ENCODE measurements around the gene SLC2A13.

The SLC2A13 gene

GRCh38 chr12:40107803-40108620, 2.1 kb upstream of the SLC2A13 start:
- H3K4me3 ChIP-seq (ENCODE audit: low read length, poor library complexity, severe bottlenecking): peak overlapping the region; percentile 87
- no peaks in the 10 kb centered on the region for H3K27me3 ChIP-seq (ENCODE audit: insufficient read depth, low read length, poor library complexity, severe bottlenecking)
- H3K9me3 ChIP-seq (ENCODE audit: insufficient read depth, low read depth, low read length): no peaks in the 10 kb centered on the region
- H4K20me1 ChIP-seq (ENCODE audit: insufficient read depth, low read length, poor library complexity, severe bottlenecking): peaks cover 11% of the 10 kb centered on the region
- TF ChIP-seq EZH2phosphoT487 (IDR thresholded peaks at IDR 0.05; ENCODE audit: borderline replicate concordance): no peak
- no peak for TF ChIP-seq CTCF (conservative IDR thresholded peaks at IDR 0.05; ENCODE audit: low read length)
- H3K4me1 ChIP-seq (ENCODE audit: insufficient read depth, low read length, poor library complexity, severe bottlenecking): peaks cover 17% of the 10 kb centered on the region
- H3K9me2 ChIP-seq (replicated peaks; ENCODE audit: low read depth, low read length): no peaks in the 10 kb centered on the region
- no peaks in the 10 kb centered on the region for H3F3A ChIP-seq (ENCODE audit: low read depth)
- H3K9ac ChIP-seq (ENCODE audit: low read depth, low read length, poor library complexity, severe bottlenecking): no peak overlapping the region
- no peak overlapping the region for H3K4me2 ChIP-seq (ENCODE audit: low read depth, low read length, poor library complexity, severe bottlenecking)
- peaks cover 23% of the 10 kb centered on the region for H3K79me2 ChIP-seq (ENCODE audit: insufficient read depth, low read length)
- no peaks in the 10 kb centered on the region for H3K36me3 ChIP-seq (ENCODE audit: insufficient read depth, low read length)
- H2AFZ ChIP-seq (ENCODE audit: low read length): no peak overlapping the region

GRCh38 chr12:40107098-40107802, 1.4 kb upstream of the SLC2A13 start:
- TF ChIP-seq EZH2phosphoT487 (IDR thresholded peaks at IDR 0.05; ENCODE audit: borderline replicate concordance): no peak
- TF ChIP-seq CTCF (conservative IDR thresholded peaks at IDR 0.05; ENCODE audit: low read length): peak; percentile 93
- peaks cover 31% of the 10 kb centered on the region for H3K79me2 ChIP-seq (ENCODE audit: insufficient read depth, low read length)
- peak overlapping the region; percentile 51 for H3K9ac ChIP-seq (ENCODE audit: low read depth, low read length, poor library complexity, severe bottlenecking)
- no peaks in the 10 kb centered on the region for H3K27me3 ChIP-seq (ENCODE audit: insufficient read depth, low read length, poor library complexity, severe bottlenecking)
- H4K20me1 ChIP-seq (ENCODE audit: insufficient read depth, low read length, poor library complexity, severe bottlenecking): peaks cover 14% of the 10 kb centered on the region
- H3K4me3 ChIP-seq (ENCODE audit: low read length, poor library complexity, severe bottlenecking): peak overlapping the region; percentile 87
- H2AFZ ChIP-seq (ENCODE audit: low read length): peak overlapping the region; percentile 95
- H3K9me3 ChIP-seq (ENCODE audit: insufficient read depth, low read depth, low read length): no peaks in the 10 kb centered on the region
- H3K36me3 ChIP-seq (ENCODE audit: insufficient read depth, low read length): no peaks in the 10 kb centered on the region
- H3F3A ChIP-seq (ENCODE audit: low read depth): no peaks in the 10 kb centered on the region
- peak overlapping the region; percentile 95 for H3K4me2 ChIP-seq (ENCODE audit: low read depth, low read length, poor library complexity, severe bottlenecking)
- H3K4me1 ChIP-seq (ENCODE audit: insufficient read depth, low read length, poor library complexity, severe bottlenecking): peaks cover 25% of the 10 kb centered on the region
- no peaks in the 10 kb centered on the region for H3K9me2 ChIP-seq (replicated peaks; ENCODE audit: low read depth, low read length)

- Histone ChIP-seq H3K27me3 (ENCODE audit: insufficient read depth, low read length, poor library complexity, severe bottlenecking) (no peaks in the 10 kb centered on the region), H3F3A (ENCODE audit: low read depth) (no peaks in the 10 kb centered on the region), H3K36me3 (ENCODE audit: insufficient read depth, low read length) (no peaks in the 10 kb centered on the region), H3K9ac (ENCODE audit: low read depth, low read length, poor library complexity, severe bottlenecking) (peak overlapping the region; percentile 51), H3K4me1 (ENCODE audit: insufficient read depth, low read length, poor library complexity, severe bottlenecking) (peaks cover 31% of the 10 kb centered on the region), H2AFZ (ENCODE audit: low read length) (peak overlapping the region; percentile 95), H4K20me1 (ENCODE audit: insufficient read depth, low read length, poor library complexity, severe bottlenecking) (peaks cover 17% of the 10 kb centered on the region), H3K4me3 (ENCODE audit: low read length, poor library complexity, severe bottlenecking) (peak overlapping the region; percentile 87), H3K9me2 (replicated peaks; ENCODE audit: low read depth, low read length) (no peaks in the 10 kb centered on the region), H3K4me2 (ENCODE audit: low read depth, low read length, poor library complexity, severe bottlenecking) (peak overlapping the region; percentile 95), H3K79me2 (ENCODE audit: insufficient read depth, low read length) (peaks cover 37% of the 10 kb centered on the region), H3K9me3 (ENCODE audit: insufficient read depth, low read depth, low read length) (no peaks in the 10 kb centered on the region)
- TF ChIP-seq EZH2phosphoT487 (IDR thresholded peaks at IDR 0.05; ENCODE audit: borderline replicate concordance) (no peak), CTCF (conservative IDR thresholded peaks at IDR 0.05; ENCODE audit: low read length) (no peak)
Observed at GRCh38 chr12:40106655-40107054, 774 bp upstream of the SLC2A13 start.
